ENCODE measurements around the gene CRADD. TPM values are rescaled to one million over a fixed set of nuclear protein-coding genes. Genes with fewer than 3 reads are reported as not detected.

Gene CRADD
- total and polyA plus RNA-seq, 4 donors, result 6.3 to 28.9 (median 16.6) TPM

- H3K36me3 ChIP-seq (ENCODE audit: control insufficient read depth in 4 of 4, insufficient read depth in 4 of 4, low read length in 4 of 4), result peaks cover 0 to 2% (median 0%) of the 10 kb centered on the region in 4 donors
- H3K9ac ChIP-seq (ENCODE audit: insufficient read depth in 1 of 2, low read length in 2 of 2), result no peak overlapping the region
- H3K4me3 ChIP-seq, result no peak overlapping the region
- WGBS, 2 donors, result 39 to 41% methylated on average over 2 of the region's 2 CpGs
- H3K27me3 ChIP-seq (ENCODE audit: control insufficient read depth in 3 of 3, insufficient read depth in 3 of 3, low read length in 2 of 3), result no peaks in the 10 kb centered on the region
- DNase-seq (no peak), ATAC-seq (ENCODE audit: insufficient read depth, low FRiP score) (no peak)
- H3K4me1 ChIP-seq (ENCODE audit: control insufficient read depth in 5 of 5, insufficient read depth in 5 of 5, low read length in 5 of 5), result peaks cover 0 to 35% (median 0%) of the 10 kb centered on the region in 5 donors
- H3K27ac ChIP-seq (ENCODE audit: low read depth in 1 of 2, low read length in 1 of 2), result no peak overlapping the region
- TF ChIP-seq, protein P1, sequence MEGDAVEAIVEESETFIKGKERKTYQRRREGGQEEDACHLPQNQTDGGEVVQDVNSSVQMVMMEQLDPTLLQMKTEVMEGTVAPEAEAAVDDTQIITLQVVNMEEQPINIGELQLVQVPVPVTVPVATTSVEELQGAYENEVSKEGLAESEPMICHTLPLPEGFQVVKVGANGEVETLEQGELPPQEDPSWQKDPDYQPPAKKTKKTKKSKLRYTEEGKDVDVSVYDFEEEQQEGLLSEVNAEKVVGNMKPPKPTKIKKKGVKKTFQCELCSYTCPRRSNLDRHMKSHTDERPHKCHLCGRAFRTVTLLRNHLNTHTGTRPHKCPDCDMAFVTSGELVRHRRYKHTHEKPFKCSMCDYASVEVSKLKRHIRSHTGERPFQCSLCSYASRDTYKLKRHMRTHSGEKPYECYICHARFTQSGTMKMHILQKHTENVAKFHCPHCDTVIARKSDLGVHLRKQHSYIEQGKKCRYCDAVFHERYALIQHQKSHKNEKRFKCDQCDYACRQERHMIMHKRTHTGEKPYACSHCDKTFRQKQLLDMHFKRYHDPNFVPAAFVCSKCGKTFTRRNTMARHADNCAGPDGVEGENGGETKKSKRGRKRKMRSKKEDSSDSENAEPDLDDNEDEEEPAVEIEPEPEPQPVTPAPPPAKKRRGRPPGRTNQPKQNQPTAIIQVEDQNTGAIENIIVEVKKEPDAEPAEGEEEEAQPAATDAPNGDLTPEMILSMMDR (IDR thresholded peaks at IDR 0.05; ENCODE audit: control extremely low read depth, extremely low read depth), result no peak
- H3K9me3 ChIP-seq (ENCODE audit: control insufficient read depth in 4 of 4, insufficient read depth in 3 of 4, low read length in 3 of 4), result no peaks in the 10 kb centered on the region
Observed at GRCh38 chr12:93759512-93760081, 82.4 kb downstream of the CRADD start.

GRCh38 chr12:93760275-93760875, 83.2 kb downstream of the CRADD start:
- TF ChIP-seq, protein P1 (IDR thresholded peaks at IDR 0.05; ENCODE audit: control extremely low read depth, extremely low read depth), result no peak
- H3K9ac ChIP-seq (ENCODE audit: insufficient read depth in 1 of 2, low read length in 2 of 2), result no peak overlapping the region
- no peaks in the 10 kb centered on the region for H3K27me3 ChIP-seq (ENCODE audit: control insufficient read depth in 3 of 3, insufficient read depth in 3 of 3, low read length in 2 of 3)
- 93 to 97% methylated on average over 3 of the region's 3 CpGs for WGBS, 2 donors
- peaks cover 0 to 35% (median 0%) of the 10 kb centered on the region in 5 donors for H3K4me1 ChIP-seq (ENCODE audit: control insufficient read depth in 5 of 5, insufficient read depth in 5 of 5, low read length in 5 of 5)
- H3K9me3 ChIP-seq (ENCODE audit: control insufficient read depth in 4 of 4, insufficient read depth in 3 of 4, low read length in 3 of 4), result no peaks in the 10 kb centered on the region
- H3K4me3 ChIP-seq, result no peak overlapping the region
- no peak overlapping the region for H3K27ac ChIP-seq (ENCODE audit: low read depth in 1 of 2, low read length in 1 of 2)
- no peak for DNase-seq
- ATAC-seq (ENCODE audit: insufficient read depth, low FRiP score), result no peak
- peaks cover 0 to 2% (median 0%) of the 10 kb centered on the region in 4 donors for H3K36me3 ChIP-seq (ENCODE audit: control insufficient read depth in 4 of 4, insufficient read depth in 4 of 4, low read length in 4 of 4)

GRCh38 chr12:93762059-93762719, 85.0 kb downstream of the CRADD start:
- H3K4me1 ChIP-seq (ENCODE audit: control insufficient read depth in 5 of 5, insufficient read depth in 5 of 5, low read length in 5 of 5), result peaks cover 0 to 43% (median 0%) of the 10 kb centered on the region in 5 donors
- H3K4me3 ChIP-seq, result no peak overlapping the region
- TF ChIP-seq, protein P1 (IDR thresholded peaks at IDR 0.05; ENCODE audit: control extremely low read depth, extremely low read depth), result no peak
- ATAC-seq (ENCODE audit: insufficient read depth, low FRiP score) (no peak), DNase-seq (no peak)
- WGBS, 2 donors, result 71 to 78% methylated on average over 3 of the region's 3 CpGs
- no peak overlapping the region for H3K9ac ChIP-seq (ENCODE audit: insufficient read depth in 1 of 2, low read length in 2 of 2)
- no peaks in the 10 kb centered on the region for H3K27me3 ChIP-seq (ENCODE audit: control insufficient read depth in 3 of 3, insufficient read depth in 3 of 3, low read length in 2 of 3)
- H3K9me3 ChIP-seq (ENCODE audit: control insufficient read depth in 4 of 4, insufficient read depth in 3 of 4, low read length in 3 of 4), result no peaks in the 10 kb centered on the region
- no peak overlapping the region for H3K27ac ChIP-seq (ENCODE audit: low read depth in 1 of 2, low read length in 1 of 2)
- no peaks in the 10 kb centered on the region for H3K36me3 ChIP-seq (ENCODE audit: control insufficient read depth in 4 of 4, insufficient read depth in 4 of 4, low read length in 4 of 4)

All from lung (tissue), 12 donors.